HG02970 (cell line): ENCODE measurements around the gene TBC1D2.
"Not testable (repeated sequence)": the region's sequence is repeated elsewhere in the genome, so short reads cannot be mapped to it uniquely, and the experiment has no call there.

ENCODE experiments used
- ATAC-seq: cut with Tn5 transposase; IDR thresholded peaks from one replicate; pipeline ENCODE4 v1.9.1; 2021; ENCODE audit warnings: mild to moderate bottlenecking, moderate library complexity, moderate number of reproducible peaks; ENCODE audit not compliant: unreplicated experiment, low FRiP score

TBC1D2 gene

GRCh38 chr9:98276907-98277469 lies 21.5 kb upstream of the TBC1D2 start:
- ATAC-seq: no peak

- no peak for ATAC-seq
Measured at GRCh38 chr9:98275159-98275558, 19.7 kb upstream of the TBC1D2 start.

- no peak for ATAC-seq
Measured at GRCh38 chr9:98272083-98272482, 16.6 kb upstream of the TBC1D2 start.

- ATAC-seq: no peak
Measured at GRCh38 chr9:98271479-98271878, 16.0 kb upstream of the TBC1D2 start.

- not testable (repeated sequence) for ATAC-seq
Measured at GRCh38 chr9:98270284-98270683, 14.8 kb upstream of the TBC1D2 start.

- ATAC-seq: not testable (repeated sequence)
Measured at GRCh38 chr9:98269652-98270051, 14.2 kb upstream of the TBC1D2 start.

GRCh38 chr9:98267556-98267955 lies 12.1 kb upstream of the TBC1D2 start:
- not testable (repeated sequence) for ATAC-seq

- no peak for ATAC-seq
Measured at GRCh38 chr9:98264516-98264915, 9.1 kb upstream of the TBC1D2 start.

- ATAC-seq: no peak
Measured at GRCh38 chr9:98263482-98264357, 8.3 kb upstream of the TBC1D2 start.

GRCh38 chr9:98263080-98263479 lies 7.6 kb upstream of the TBC1D2 start:
- no peak for ATAC-seq

GRCh38 chr9:98262056-98262455 lies 6.6 kb upstream of the TBC1D2 start:
- ATAC-seq: no peak

GRCh38 chr9:98260635-98261034 lies 5.2 kb upstream of the TBC1D2 start:
- no peak for ATAC-seq

GRCh38 chr9:98259791-98260190 lies 4.3 kb upstream of the TBC1D2 start:
- no peak for ATAC-seq

GRCh38 chr9:98256756-98257155 lies 1.3 kb upstream of the TBC1D2 start:
- ATAC-seq: no peak

GRCh38 chr9:98255061-98255577 lies 330 bp downstream of the TBC1D2 start:
- ATAC-seq: peak; percentile 5

- ATAC-seq: no peak
Measured at GRCh38 chr9:98254228-98255060, 1.0 kb downstream of the TBC1D2 start.

- ATAC-seq: no peak
Measured at GRCh38 chr9:98253565-98253964, 1.9 kb downstream of the TBC1D2 start.

GRCh38 chr9:98251551-98251950 lies 3.9 kb downstream of the TBC1D2 start:
- ATAC-seq: no peak

- no peak for ATAC-seq
Measured at GRCh38 chr9:98249771-98250170, 5.7 kb downstream of the TBC1D2 start.

GRCh38 chr9:98248737-98249474 lies 6.5 kb downstream of the TBC1D2 start:
- no peak for ATAC-seq
